GM21717 (cell line): Measurements from ENCODE around the gene KIF26A.

Source experiments
- ATAC-seq: cut with Tn5 transposase; IDR thresholded peaks from one replicate; pipeline ENCODE4 v1.9.1; 2021; ENCODE audit warnings: mild to moderate bottlenecking, moderate library complexity; ENCODE audit not compliant: unreplicated experiment

Gene KIF26A

DNA sequence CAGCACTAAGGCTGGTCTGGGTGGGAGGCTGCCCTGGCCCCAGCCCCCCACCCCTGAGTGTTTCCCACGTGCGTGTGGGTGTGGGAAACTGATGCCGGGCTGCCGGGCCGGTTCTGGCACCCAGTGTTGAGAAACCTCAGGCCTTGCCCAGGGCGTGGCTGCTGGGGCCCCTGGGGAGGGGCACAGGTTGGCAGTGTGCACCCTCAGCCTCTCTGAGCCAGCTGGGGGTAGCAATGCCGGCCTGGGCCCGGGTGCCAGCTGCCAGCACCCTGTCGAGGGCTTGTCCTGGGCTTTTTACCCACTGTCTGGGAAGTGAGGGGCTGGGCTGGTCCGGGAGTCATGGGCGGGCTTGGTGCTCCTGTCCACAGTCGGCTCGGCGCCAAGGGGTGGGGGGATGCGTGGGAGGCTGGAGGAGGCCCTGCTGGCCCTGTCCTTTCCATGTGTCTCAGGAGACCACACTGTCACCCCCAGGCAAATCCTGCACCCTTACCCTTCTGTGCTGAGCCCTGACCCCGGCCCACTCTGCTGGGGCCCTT is 37.2 kb upstream of the KIF26A start:
- no peak for ATAC-seq

DNA sequence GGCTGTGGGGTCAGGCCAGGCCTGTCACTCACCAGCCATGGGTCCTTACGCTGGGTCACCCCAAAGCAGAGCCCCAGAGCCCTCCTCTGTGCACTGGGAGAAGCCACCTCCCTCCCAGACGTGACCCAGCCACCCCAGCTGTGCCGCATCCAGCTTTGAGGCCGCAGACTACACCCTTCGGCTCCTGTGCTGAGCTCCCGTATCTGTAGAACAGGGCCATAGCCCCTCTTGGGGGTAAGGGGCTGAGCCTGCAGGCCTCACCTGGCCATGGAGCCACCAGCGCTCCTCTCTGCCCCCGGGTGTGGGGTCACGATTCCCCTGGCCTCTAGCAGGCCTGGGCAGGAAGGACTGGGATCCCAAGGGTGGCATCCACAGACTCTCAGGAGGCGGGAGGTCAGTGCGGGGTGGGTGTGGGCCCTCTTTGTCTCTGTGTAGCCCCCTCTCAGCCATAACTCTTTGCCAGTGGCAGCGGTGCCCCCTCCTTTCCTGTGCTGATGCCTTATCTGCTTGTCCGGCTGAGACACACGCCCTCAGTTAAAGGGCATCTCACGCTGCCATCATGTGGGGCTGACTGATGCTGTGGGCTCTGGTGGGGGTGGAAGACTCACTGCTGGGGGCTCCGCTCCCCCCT is 36.6 kb upstream of the KIF26A start:
- ATAC-seq: no peak

DNA sequence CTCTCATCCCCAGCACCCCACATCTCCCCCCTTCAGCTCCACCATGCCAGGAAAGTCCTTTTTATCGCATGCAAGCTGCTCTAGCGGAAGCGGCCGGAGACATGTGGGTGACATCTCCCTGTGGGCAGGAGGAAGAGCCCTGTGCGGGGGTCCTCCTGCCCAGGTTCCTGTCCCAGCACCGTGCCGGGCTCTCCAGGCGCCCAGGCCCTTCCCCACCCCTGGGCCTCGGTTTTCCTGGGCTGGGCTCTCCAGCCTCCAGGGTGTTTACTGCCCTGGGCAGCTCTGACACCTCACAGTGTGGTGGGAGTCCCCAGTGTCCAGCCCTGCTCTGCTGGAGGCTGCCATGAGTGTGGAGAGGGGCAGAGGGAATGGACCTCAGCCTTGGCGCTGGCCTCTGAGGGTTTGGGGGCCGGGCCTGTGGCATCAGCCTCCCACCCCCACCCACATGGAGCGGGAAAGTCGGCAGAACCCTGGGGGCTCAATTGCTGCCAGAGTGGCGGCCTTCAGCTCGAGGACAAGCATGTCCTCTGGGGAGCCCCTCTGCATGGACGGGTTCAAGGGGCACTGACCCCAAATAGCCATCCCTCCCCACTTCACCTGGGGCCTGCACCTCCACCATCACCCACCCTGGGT is 36.0 kb upstream of the KIF26A start:
- no peak for ATAC-seq

DNA sequence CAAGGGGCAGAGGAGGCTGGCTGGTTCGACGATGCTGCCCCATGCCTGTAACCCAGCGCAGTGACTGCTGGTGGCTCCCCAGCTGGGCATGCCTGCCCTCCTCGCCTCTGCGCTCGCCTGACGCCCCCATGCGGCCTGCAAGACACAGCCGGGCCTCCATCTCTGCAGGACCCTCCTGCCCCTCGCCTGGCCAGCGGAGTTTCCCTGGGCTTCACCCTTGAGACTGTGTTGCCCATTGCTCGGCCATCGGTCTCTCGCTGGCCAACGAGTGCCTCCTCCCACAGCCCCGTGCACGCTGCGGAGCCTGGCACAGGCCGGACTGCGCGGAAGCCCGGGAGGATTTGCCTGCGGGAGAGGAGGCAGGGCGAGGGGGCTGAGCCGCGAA is 35.3 kb upstream of the KIF26A start:
- no peak for ATAC-seq

DNA sequence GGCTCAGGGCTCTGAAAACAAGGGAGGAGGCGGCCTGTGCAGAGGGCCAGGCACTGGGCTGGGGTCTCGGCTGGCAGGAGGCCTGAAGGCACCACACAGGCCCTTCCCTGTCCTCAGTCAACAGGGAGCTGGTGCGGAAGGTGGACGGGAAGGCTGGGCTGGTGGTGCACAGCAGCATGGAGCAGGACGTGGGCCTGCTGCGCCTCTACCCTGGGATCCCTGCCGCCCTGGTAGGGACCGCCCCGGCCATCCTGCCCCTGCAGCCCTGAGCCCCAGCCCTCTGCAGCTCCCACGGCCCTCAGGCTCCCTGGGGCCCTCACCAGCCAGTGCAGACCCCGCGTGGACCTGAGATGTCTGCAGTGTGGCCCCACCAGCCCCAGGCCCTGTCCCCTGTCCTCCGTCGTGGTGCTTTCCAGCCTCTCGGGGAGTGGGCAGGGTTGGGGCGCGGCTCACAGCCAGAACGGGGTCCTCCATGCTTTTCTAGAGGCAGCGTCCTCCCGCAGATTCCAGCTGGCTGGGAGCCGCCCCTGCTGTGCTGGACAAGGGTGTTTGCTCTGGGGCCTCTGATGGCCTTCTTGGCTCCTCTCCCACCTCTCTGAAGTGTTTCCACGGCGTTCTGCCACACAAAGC is 34.8 kb upstream of the KIF26A start:
- ATAC-seq: no peak

DNA sequence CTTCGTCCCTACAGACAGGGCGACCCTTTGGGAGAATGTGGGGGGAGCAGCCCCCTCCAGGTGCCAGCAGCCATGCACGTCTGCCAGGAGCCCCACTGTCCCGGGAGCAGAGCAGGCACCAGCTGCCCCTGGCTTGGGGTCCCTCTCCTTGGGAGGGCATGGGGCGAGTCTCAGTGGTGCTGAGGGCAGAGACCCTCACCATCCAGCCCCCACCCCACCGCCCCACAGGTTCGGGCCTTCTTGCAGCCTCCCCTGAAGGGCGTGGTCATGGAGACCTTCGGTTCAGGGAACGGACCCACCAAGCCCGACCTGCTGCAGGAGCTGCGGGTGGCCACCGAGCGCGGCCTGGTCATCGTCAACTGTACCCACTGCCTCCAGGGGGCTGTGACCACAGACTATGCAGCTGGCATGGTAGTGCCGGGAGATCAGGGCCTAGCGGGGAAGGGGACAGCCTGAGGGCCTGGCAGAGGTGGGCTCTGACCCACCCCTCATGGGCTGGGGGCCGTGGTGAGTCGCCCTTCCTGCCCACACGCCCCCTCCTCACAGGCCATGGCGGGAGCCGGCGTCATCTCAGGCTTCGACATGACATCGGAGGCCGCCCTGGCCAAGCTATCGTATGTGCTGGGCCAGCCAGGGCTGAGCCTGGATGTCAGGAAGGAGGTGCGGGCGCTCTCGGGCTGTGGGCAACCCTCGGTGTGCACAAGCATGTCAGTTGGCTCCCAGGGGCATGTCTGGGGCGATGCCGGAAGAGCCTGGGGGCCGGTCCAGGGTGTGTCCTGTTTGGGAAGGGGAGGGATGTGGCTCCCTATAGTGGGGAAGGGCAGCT is 34.1 kb upstream of the KIF26A start:
- ATAC-seq: no peak

DNA sequence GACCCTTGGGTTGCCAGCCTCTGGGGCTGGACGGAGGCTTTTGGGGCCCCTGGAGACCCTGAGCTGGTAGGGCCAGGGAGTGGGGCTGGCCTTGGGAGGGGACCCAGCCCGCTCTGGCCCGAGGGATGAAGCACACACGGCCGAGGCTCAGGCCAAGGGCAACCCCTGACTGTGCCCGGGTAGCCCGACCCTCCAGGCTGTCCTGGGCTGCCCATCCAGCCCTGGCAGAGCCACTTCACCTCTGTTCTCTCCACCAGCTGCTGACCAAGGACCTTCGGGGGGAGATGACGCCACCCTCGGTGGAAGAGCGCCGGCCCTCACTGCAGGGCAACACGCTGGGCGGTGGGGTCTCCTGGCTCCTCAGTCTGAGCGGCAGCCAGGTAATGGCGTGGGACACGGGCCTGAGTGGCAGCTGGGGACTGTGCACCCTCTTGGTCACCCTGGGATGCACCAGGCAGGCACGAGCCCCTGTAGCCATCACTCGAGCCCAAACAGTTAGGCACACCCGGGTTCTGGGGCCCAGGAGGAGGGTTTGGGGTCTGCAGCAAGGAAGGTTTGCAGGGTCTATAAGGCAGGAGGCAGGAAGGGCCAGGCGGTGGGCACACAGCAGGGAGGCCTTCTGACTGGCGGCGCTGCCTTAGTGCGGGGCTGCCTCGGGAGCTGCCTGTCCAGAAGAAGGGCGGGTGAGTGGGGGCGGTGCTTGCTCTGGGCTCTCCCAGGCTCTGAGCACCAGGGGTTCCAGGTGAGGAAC is 33.1 kb upstream of the KIF26A start:
- no peak for ATAC-seq

DNA sequence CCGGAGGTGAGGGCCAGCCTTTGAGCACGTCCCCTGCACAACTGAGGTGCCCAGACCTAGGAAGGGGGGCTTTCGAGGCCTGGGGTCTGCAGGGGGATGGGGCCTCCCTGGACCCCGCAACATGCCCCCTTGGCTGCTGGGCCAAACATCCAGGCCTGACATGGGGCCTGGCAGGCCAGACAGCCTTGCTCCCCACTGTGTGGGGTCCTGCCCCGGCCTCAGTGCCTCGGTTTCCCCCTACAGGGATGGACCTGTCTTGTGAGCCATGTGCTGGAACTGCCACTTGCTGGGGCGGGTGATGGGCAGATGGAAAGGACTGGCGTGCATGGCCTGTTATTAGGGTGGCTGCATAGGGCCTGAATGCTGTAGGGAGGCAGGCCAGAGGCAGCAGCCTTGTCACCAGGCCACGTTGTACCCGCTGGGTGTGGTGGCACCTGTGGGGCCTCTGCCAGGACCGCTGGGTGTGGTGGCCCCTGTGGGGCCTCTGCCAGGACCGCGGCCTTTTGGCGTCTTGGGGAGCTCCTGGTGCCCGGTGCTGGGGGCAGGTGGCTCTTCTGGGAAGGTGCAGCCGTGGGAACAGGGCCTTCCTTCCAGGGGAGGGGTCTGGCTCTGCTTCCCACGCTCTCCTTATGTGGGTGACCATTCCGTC is 32.4 kb upstream of the KIF26A start:
- ATAC-seq: no peak

DNA sequence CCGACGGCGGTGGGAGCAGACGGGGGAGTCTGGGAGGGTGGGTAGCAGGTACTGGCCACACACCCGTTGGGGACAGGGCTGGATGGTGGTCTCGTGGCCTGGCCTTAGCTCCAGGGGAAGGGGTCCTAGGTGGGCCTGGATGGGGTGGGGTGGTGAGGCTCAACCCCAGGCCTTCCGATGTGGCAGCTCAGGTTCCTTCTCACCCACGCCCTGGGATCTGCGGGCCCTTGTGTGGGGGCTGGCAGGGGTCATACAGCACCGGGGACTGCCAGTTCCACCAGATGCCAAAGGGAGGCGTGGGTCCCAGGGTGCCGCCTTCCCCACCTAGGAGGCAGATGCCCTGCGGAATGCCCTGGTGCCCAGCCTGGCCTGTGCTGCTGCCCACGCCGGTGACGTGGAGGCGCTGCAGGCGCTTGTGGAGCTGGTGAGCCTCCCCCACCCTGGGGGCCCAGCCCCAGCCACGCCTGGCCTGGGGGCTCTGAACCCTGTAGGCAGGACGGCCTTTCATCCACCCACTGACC is 31.9 kb upstream of the KIF26A start:
- no peak for ATAC-seq

DNA sequence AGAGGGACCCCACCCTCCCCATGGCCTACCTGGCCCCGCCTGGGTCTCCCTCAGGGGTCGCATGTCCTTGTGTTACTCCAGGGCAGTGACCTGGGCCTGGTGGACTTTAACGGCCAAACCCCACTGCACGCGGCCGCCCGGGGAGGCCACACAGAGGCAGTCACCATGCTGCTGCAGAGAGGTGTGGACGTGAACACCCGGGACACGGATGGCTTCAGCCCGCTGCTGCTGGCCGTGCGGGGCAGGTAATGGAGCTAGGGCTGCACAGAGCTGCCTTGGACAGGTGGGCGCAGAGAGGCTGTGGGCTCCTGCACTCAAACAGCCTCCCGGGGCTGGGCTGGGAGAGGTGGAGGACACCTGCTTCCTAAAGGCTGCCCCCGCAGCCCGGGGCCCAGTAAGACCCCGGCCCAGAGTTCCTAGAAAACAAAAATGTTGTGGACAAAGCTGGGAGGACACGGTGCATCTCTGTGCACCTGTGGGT is 31.2 kb upstream of the KIF26A start:
- no peak for ATAC-seq

DNA sequence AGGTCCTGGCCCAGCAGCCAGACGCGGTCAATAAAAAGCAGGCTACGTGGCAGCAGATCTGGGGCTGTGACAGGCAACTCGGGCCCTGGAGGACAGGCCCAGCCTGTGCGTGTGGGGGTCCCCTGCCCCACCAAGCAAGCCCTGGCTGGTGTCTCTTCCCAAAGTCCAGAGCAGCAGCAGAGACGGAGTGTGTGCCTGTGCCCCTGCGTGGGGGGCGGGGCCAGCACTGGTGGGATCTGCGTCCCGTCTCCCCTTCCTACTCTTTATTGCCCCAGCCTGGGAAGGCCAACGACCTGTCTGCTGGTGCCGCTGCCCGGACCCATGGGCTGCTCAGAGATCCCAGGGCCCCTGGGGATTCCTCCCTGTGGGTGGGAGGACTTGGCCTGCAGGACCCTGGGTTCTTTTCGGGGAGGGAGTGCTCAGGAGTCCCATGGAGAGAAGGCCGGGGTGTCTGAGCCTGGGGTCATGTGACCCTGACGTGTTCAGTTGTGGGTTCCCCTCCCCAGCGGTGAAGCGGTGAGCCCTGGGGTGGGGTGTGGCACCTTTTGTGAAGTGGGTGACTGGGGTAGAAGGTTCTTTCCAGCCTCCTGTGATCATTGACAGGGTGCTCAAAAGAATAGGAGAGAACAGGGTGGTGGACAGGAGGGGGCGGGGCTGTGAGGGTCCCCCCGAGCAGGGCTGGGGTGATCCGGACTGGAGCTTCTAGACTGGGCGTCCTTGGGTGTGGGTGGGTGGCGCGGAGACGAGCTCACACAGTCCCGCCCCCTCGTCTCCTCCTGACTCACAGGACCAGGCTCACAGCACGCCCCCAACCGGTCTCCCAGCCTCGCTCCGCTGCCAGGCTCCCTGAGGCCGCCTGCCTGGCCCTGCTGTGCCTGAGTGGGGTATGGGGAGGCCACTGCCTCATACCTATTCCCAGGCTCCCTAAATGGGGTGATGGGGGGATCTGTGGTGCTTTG is 30.5 kb upstream of the KIF26A start:
- no peak for ATAC-seq

DNA sequence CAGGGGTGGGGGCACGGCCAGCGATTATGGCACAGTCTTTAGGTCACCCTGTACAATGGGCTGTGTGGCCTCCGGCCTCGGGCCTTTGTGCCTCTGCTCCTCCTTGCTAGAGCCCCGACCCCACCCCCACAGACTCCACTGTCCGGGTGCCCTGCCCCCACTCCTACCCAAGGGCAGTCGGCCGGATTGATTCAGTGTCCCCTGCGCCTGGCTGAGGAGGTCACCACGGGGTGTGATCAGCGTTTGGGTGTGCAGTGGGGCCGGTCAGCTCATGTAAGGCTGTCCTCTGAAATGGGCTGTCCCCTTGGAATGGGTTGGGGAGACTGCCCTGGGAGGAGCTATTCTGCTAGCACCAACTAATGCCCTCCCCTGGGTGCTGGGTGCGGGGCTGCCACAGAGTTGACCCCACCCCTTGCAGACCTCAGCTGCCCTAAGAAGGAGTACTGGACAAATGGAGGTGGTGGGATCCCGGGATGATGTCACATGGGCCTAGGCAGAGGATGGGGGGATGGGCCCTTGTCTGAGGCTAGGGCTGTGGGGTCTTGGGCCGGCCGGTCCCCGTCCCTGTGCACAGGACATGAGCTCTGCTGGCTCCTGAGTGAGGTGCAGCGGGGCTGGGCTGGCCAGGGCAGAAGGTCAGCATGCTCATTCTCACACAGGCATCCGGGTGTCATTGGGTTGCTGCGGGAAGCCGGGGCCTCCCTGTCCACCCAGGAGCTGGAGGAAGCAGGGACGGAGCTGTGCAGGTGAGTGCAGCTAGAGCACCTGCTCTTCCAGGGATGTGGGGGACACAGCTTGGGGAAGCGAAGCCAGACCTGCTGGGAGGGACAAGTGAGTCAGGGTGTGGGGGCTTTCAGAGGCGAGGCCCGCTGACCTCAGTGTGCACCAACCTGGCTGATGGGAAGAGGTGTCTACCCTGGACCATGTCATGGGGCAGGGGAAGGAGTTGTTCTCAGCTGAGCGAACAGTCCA is 29.5 kb upstream of the KIF26A start:
- no peak for ATAC-seq

DNA sequence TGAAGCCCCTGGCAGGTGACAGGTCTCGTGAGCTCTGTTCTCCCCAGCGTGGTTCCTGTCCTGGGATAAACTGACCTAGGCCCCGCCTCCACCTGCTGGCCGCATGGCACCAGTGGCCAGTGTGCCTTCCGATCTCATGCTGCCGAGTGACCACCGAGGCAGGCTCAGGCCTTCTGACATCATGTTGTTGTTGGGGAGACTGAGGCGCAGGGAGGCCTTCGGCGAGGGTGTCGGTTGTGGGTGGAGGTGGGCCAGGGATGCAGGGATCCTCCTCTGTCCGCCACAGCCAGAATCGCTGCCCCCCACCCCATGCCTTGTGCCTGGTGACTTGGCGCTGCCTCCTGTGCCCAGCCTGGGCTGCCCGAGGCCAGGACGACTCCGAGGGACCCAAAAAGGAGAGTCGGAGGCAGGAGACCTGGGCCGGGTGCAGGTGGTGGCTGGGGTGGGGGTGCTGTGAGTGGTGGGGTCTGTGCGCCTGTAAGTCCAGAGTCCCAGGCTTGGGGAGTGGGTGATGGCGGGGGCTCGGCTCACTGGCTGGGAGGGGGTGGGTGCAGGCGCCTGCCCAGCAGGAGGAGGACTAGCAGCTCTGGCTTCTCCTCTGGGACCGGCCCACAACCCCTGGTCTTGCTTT is 28.5 kb upstream of the KIF26A start:
- no peak for ATAC-seq

DNA sequence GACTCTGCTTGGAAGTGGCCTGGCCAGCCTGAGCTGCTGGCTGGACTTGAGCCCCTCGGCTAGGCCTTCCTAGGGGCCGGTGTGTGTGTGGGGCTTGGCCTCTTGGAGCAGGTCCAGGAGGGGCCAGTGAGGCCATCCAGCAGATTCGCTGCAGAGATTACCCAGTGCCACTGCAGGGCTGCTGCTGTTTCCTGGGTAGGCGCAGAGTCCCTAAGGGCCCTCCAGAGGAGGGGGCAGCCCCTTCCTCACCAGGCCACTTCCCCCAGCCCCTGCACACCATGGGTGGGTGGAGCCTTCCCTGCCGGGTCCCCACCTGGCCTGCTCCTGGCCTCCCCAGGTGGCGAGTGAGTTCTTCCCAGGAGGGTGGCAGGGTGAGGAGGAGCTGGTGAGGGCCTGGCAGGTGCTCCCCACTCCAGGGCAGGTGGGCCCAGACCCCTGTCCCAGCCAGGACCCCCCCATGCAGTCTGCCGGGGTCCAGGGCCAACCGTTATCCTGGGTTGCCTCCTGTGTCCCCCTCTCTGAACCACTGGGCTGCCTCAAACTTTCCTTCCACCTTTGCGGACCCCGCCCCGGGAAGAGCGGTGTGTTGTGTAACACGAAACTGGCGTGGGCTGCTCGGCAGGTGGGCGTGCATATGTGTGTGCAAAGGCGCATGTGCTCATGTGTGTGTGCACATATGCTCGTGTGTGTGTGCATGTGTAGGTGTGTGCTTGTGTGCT is 27.7 kb upstream of the KIF26A start:
- ATAC-seq: no peak

DNA sequence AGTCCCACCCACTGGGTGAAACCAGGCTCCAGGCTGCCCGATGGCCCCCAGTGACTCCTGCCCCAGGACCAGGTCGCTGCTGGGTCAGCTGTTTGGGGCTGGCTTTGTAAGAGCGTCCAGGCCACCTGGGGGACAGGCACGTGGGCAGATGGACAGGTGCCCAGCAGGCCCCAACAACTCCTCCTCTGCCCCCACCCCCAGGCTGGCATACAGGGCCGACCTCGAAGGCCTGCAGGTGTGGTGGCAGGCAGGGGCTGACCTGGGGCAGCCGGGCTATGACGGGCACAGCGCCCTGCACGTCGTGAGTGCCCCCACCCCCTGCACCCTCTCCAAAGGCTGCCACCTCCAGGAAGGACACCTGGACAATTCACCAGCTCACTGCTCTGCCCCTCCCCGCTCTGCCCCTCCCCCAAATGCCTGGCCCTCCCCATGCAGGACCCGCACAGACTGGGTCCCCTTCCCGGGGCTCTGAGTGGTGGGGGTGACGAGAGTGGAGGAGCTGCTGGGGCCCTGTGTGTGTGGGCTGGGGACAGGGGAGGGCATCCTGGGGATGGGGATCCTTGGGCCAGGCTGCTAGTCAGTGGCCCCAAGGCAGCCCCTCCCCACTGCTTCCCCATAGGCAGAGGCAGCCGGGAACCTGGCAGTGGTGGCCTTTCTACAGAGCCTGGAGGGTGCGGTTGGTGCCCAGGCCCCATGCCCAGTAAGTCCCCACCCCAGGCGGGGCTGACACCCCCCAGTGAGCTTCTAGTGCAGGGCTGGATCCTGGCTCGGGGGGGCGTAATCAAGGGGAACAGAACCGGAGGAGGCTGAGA is 26.9 kb upstream of the KIF26A start:
- ATAC-seq: no peak

DNA sequence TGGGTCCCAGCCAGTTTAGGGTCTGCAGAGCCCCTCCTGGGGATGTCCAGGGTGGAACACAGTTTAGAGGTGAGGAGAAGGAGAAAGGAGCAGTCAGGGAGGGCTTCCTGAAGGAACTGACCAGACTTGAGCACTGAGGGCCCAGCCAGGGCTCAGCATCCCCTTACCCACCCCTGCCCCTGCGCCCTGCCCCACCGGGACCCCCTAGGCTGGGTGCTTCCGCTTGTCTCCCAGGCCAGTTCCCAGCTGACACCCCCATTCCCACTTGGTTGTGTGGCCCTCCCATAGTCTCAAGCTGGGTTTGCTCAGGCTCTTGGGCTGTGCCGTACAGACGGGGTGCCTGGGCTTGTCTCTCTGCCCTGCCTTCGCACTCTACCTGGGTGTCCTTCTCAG is 26.3 kb upstream of the KIF26A start:
- ATAC-seq: no peak
